ENCODE results near the gene NINJ2.

NINJ2 gene

GRCh38 chr12:544941-545635, 118.2 kb downstream of the NINJ2 start:
- DNase-seq, result no peak

DNA sequence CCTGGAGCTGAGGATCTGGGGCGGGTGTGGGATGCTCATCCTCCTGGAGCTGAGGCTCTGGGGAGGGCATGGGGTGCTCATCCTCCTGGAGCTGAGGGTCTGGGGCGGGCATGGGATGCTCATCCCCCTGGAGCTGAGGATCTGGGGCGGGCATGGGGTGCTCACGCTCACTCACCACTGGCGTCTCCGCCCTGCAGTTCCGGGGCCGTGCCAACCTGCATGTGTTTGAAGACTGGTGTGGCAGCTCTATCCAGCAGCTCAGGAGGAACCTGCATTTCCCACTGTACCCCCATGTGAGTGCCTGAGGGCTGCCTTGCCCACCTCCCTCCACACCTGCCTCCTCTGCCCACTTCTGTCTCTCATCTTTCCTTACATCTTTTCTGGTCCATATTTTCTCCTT, 119.1 kb downstream of the NINJ2 start:
- DNase-seq, result no peak

- no peak for DNase-seq
These were observed 120.2 kb downstream of the NINJ2 start for GRCh38 chr12:543114-543451.

GRCh38 chr12:542395-543113, 120.7 kb downstream of the NINJ2 start:
- DNase-seq, result no peak

DNA sequence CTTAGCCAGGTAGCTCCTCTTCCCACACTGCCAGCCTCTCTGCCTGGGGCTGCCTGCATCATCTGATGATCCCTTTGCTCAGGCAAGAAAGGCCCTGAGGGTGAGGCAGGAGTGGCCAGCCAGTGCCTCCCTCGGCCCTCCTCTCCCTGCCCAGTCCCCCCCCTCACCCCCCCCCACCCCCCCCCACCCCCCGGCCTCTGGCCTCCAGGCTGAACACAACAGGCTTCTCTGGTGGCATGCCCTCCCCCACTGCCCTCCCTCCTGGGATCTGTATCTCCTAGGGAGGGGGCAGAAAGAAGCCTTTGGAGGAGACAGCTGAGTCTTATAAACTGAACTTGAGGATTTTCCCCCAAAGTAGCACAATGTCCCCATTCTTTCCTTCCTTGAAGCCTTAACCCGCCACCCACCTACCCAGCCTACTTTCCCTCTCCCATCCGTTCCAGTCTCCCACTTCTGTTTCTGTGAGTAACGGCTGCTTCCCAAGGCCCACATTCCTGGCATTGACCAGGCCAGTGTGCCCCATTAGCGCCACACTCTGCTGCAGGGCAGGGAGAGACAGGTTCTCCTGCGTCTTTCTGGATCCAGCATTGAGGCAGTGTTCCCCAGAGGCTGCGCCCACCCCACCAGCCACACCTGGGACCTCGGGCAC, 121.4 kb downstream of the NINJ2 start:
- no peak for DNase-seq

DNA sequence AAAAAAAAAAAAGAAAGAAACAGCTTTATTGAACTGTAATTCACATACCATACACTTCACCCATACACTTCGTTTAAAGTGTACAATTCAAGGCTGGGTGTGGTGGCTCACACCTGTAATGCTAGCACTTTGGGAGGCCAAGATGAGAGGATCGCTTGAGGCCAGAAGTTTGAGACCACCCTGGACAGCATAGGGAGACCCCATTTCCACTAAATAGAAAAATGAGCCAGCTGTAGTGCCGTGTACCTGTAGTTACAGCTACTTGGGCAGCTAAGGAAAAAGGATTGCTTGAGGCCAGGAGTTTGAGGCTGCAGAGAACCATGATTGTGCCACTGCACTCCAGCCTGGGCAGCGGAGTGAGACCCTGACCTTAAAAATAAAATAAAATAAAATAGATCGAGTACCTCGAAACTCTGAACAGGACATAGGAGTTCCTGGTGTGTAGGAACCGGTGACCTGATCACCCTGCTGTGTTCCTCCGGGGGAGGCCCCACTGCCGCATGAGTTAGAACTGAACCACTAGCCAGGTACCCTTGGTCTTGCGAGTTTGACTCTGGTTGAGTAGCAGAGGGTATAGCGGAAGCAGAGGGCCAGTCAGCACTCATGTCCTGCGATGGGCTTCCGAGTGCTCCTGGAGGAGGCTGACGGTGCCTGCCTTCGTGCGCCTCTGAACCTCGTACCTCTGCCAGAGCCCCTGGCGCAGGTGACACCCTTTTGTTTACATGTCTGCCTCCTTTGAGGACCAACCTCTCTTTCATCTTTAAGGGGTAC, 123.5 kb downstream of the NINJ2 start:
- DNase-seq, result no peak

GRCh38 chr12:538731-539539, 124.3 kb downstream of the NINJ2 start:
- DNase-seq, result peak; percentile 22

GRCh38 chr12:537772-538171, 125.5 kb downstream of the NINJ2 start:
- no peak for DNase-seq

GRCh38 chr12:536751-537245, 126.4 kb downstream of the NINJ2 start:
- no peak for DNase-seq

- no peak for DNase-seq
These were observed 127.8 kb downstream of the NINJ2 start for GRCh38 chr12:535396-535795.

DNA sequence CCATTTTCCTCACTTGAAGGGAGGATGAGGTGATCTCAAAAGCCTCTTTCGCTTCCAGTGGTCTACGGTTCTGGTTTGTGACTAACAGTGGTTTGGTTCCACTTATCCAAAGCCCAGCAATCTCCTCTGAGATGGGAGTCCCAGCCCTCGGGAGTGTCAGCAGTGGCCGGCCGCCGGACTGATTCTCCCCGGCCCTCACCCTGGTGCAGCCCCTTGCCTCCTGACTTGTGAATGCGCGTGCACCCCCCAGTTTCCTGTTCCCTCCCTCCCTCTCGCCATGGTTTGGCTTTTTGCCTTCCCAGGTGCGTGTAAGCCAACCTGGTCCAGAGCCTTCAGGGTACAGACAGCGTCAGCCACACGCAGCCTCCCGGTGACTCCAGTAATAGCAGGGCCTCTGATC, 129.0 kb downstream of the NINJ2 start:
- no peak for DNase-seq

DNA sequence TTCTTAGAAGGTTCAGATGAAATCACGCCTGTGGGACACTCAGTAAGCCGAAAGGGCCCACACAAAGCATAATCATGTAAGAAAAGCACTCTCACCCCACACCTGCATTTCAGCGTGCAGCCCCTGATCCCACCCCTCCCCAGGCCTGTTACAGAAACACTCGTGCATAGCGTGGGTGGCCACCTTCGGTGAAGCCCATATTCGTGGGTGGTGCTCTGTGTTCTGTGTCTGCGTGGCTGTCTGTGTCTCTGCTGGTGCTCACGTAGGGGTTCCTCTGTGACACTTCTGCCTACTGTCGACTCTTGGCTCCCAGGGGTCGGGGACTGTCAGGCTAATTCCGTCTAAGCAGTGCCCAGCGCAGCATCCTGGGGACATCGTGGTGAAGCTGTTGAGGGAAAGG, 129.5 kb downstream of the NINJ2 start:
- DNase-seq, result no peak

DNA sequence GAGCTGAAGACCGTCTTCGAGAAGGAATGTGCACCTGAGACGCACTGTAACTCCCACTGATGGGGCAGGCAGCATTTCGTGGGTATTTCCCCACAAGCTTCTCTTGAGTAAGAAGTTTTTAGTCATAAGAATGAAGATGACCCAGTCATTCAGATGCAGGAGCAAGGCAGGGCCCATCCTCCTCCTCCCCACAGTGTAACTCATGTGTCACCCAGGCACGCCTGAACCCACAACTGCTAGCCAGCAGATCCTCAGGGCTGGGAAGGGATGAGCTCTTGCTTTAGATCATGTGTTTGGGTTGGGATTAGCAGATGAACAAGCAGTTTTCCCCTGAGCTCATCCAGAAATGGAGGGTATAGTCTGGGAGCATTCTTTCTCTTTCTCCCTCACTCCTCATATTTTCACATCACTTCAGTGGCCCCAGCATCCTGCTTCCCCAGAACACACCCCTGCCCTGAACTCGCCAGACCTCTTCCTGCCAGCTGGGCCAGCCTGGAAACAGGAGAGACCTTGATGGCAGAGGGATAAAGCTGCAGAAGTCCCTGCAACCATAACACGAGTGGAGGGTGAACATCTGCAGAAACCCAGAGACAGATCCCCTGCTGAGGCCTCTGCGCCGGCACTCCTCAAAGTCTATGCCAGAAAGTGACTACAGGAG, 130.2 kb downstream of the NINJ2 start:
- DNase-seq, result no peak

DNA sequence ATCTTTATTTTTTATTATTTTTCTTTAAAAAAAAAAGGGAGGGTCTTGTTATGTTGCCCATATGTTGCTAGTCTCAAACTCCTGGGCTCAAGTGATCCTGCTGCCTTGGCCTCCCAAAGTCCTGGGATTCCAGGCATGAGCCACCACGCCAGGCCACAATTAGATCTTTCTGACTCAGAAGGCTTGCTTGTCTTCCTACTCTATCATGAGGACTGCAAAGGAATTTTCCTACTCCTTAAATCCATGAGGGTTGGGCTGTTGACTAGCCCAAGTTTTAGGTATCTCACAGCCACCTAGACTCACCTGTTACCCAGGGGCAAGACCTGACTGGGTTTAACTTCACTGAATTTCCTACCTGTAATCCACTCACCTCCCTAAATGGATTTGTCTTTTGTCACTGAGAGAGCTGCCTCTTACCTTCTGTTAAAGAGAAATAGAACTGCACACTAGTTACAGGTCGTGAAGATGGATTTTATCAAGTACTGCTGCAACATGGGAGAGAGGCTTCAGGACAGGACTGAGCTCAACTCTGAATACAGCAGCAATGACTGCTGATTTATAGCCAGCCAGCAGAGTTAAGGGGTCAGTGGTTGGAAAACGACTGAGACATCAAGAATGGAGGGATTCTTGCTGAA, 131.2 kb downstream of the NINJ2 start:
- no peak for DNase-seq

DNA sequence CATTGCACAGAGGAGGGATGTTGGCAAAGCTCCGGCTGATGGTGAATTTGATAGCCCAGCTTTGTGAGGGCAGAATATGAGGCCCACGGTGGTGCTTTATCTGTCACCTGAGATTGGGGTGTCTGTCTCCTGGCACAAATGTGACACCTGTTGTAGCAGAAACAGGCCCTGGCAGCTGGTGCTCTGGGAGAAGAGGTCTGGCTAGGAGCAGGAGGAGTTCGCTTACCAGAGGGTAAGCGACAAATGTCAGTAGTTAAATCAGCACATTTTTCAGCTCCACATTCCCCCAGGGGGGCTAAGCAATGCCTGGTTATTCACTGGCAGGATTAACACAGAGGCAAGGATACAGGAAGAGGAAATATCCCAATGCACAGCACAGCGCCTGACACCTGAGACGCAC, 132.4 kb downstream of the NINJ2 start:
- DNase-seq, result no peak

DNA sequence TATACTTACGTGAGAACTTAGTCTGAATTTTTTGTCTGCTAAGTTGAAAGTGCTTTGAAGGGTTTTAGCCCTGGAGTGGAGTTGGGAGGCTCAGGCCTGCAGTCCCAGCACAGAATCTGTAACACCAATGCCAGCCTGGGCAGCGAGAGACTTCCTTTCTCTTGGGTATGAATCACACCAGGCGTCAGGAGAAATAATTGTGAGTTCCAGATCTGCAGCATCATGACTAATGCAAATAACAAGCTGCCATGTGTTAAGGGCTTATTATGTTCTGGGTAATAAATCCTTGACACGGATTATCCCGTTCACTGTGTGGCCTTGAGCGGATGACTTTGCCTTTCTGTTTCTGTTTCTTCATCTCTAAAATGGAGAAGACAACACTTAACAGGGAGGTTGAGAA, 132.9 kb downstream of the NINJ2 start:
- DNase-seq, result no peak

DNA sequence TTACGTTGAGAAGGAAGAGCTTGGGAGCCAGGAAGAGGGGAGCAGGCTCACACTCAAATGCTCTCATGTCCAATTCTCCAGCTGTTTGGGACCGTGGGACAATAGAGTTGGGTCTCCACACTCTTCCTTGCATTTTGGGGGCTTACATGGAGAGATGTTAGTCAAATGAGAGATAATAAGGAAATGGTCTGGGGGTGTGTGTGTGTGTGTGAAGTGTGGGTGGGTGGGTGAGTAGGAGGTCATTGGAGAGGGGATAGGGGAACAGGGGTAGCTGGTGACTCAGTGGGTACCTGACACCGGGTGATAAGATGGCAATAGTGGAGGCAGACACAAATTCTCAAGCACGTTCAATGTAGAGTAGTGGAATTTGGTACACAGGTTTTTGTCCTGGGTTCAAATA, 135.5 kb downstream of the NINJ2 start:
- no peak for DNase-seq

DNA sequence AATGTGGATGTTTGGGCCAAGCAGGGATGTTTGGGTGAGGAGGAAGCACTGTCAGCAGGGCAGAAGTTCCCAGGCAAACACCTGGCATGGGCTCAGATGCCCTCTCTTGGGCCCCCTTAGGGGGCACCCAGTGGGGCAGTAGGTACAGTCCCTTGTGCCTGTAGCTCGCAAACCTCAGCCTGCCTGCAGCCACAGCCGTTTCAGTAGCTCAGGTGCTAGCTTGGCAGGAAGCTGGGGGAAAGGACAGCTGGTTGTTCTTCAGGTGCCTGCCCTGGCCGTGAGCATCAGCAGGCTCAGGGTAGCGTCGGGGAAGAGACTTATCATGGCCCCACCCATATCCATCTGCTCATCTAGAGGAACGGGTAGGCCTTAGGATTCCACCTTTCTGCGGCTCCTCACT, 136.0 kb downstream of the NINJ2 start:
- DNase-seq, result no peak

DNA sequence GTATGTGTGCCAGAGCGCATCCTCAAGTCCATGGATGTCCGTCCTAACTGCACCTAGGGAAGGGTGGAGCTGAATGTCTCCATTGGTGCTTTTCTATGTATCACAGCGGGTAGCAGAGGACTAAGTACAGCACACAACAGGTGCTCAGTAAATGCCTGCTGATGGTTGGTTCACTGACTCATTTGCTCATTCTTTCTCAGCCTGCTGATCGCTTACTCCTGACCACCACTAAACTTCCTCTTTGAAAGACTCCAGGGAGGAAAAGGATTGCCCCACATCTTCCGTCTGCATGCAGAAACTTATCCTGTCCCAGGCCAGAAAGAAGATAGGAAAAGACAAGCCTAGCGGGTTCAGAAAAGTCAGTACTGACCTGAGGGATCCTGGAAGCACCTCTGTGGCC, 137.2 kb downstream of the NINJ2 start:
- no peak for DNase-seq

DNA sequence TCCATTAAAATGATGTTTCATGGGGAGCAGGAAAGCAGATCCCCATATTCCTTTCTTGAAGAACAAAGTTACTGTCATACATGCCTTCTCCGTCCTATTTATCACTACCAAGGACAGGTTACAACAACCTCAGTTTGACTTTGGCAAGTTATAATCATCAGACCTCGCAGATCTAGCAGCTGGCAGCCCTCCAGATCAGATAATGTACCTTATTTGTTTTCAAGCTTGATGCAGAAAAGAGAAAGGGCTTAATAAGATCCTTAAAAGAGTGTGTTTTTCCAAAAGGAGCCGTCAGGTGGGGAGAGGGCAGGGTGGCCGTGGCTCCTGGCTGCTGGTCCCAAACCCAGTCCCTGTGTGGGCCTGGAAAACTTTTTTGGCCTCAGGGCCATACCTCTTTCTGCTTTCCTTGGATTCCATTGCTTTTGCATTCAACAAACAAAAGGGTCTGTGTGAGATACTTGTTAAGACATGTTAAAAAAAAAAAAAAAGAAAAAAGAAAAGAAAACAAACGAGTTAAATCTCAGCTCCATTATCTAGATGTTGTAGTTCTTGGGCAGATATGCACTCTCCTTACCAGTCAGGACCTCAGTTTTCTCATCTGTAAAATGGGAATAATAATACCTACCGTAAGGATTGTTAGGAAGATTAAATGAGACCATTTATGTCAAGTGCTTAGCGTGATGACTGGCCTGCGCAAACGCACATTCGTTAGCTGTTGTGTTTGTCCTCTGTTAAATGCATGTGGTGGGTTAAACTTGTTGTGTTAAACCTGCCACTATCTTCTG, 138.9 kb downstream of the NINJ2 start:
- DNase-seq, result no peak

All from activated effector memory CD4-positive, alpha-beta T cell treated with Interleukin-2 at 50 U/mL for 16 hours (primary cell).